Measurements from ENCODE around the gene COL6A5.

DNA sequence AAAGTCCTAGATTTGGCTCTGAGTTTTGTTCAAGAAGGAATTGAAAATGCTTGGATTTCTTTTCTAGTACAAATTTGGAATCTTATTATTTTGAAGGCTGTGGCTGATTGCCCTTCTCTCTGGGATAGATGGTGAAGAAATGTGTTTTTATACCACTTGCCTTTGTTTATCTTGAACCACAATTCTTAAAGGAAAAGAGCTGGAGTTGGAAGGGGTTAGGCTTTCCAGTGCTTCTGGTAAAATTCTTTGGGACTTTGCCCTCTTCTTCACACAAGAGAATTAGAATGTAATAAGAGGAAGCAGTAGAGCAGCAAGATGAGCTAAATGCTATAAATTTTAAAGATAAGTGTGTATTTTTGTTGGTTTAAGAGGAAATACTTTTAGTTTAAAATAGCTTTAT lies 65.8 kb downstream of the COL6A5 start:
- TF ChIP-seq POLR2AphosphoS5 (IDR thresholded peaks at IDR 0.05; ENCODE audit: low read depth, low read length), result no peak
- no peak for TF ChIP-seq ELF1 (IDR thresholded peaks at IDR 0.05; ENCODE audit: borderline replicate concordance, low read depth)
- TF ChIP-seq POLR2A (IDR thresholded peaks at IDR 0.05; ENCODE audit: borderline replicate concordance, extremely low read depth, insufficient read depth, insufficient read length), result no peak
- no peak for TF ChIP-seq REST (IDR thresholded peaks at IDR 0.05; ENCODE audit: low read depth)
- TF ChIP-seq SP1 (IDR thresholded peaks at IDR 0.05; ENCODE audit: low read depth), result no peak
- no peak for TF ChIP-seq CTCF (IDR thresholded peaks at IDR 0.05 in 2 of 3, conservative IDR thresholded peaks at IDR 0.05 in 1 of 3; ENCODE audit: borderline replicate concordance in 1 of 3, insufficient read depth in 1 of 3, low read depth in 2 of 3, low read length in 2 of 3)
- no peak for TF ChIP-seq EZH2 (IDR thresholded peaks at IDR 0.05)
- no peak for TF ChIP-seq MAX (IDR thresholded peaks at IDR 0.05)
